Osteoblast (primary cell): ENCODE data around the gene GSAP. TPM values are rescaled to one million over a fixed set of nuclear protein-coding genes. Genes with fewer than 3 reads are reported as not detected.

Experiments
- DNase-seq: peaks from one replicate; pipeline ENCODE4 v3.0.0; 2011; ENCODE audit warnings: low spot score, mixed read lengths; ENCODE audit not compliant: insufficient read length; ENCODE audit errors: missing footprints
- H2AFZ ChIP-seq: 2 replicates; pipeline ENCODE4 v1.6.0; 2011; ENCODE audit warnings: mild to moderate bottlenecking, low read length
- H3K27ac ChIP-seq: 2 replicates; pipeline ENCODE4 v1.5.1; 2011; ENCODE audit warnings: mild to moderate bottlenecking, low read depth, low read length, moderate library complexity
- H3K27me3 ChIP-seq: 2 replicates; pipeline ENCODE4 v1.6.0; 2012; ENCODE audit warnings: mild to moderate bottlenecking, control low read depth, inconsistent platforms, low read length, moderate library complexity; ENCODE audit not compliant: insufficient read depth
- H3K36me3 ChIP-seq: 2 replicates; pipeline ENCODE4 v1.5.1; 2011; ENCODE audit warnings: mild to moderate bottlenecking, low read length, control low read depth, moderate library complexity; ENCODE audit not compliant: insufficient read depth
- H3K4me1 ChIP-seq: 2 replicates; pipeline ENCODE4 v1.5.1; 2011; ENCODE audit warnings: mild to moderate bottlenecking, low read length, control low read depth, moderate library complexity; ENCODE audit not compliant: insufficient read depth
- H3K4me2 ChIP-seq: 2 replicates; pipeline ENCODE4 v1.6.0; 2011; ENCODE audit warnings: mild to moderate bottlenecking, low read length; ENCODE audit not compliant: insufficient read depth
- H3K4me3 ChIP-seq: fragments of 200-600 bp; sonication (generic); 3 replicates; pipeline ENCODE4 v1.5.1; 2012; ENCODE audit warnings: mild to moderate bottlenecking, low read length, inconsistent platforms; ENCODE audit not compliant: insufficient read depth
- H3K79me2 ChIP-seq: 2 replicates; pipeline ENCODE4 v1.6.0; 2012; ENCODE audit warnings: mild to moderate bottlenecking, low read length, control low read depth, inconsistent platforms; ENCODE audit not compliant: insufficient read depth
- H3K9me3 ChIP-seq: 2 replicates; pipeline ENCODE4 v1.5.1; 2011; ENCODE audit warnings: low read depth, low read length, control low read depth
- H4K20me1 ChIP-seq: 2 replicates; pipeline ENCODE4 v1.6.0; 2012; ENCODE audit warnings: mild to moderate bottlenecking, low read length, control low read depth; ENCODE audit not compliant: insufficient read depth
- CTCF ChIP-seq: IDR thresholded peaks from 2 replicates; pipeline ENCODE4 v1.5.1; 2011; ENCODE audit warnings: mild to moderate bottlenecking, low read depth, low read length, moderate library complexity; ENCODE audit errors: extremely low read depth
- total RNA-seq: library from RNA; depleted of rRNA; stranded (reverse); fragments of >200 nt; gene quantifications from 2 replicates; pipeline ENCODE4 v1.2.3, GENCODE V29; 2012

GSAP gene
- total RNA-seq, 1 donor, result 13.0 TPM

DNA sequence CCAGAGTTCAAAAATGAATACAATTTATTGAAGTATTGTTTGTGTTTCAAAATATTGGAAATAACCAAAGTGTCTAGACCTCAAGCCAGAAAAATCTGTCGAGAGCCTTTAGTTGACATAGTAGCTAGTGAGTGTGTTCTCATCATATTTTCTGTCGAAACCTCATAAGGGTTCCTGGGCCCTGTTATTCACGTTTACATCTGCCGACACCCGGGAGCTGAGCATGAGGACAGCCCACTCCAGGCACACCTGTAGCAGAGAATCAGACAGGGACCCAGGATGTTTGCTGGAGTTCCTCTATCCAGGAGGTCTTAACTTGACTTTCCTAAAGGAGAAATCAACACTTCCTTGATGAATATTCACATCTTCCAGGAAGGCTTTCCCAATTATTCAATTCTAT is 144.4 kb downstream of the GSAP start:
- H3K4me1 ChIP-seq, result no peaks in the 10 kb centered on the region
- H3K79me2 ChIP-seq, result no peaks in the 10 kb centered on the region
- no peak overlapping the region for H2AFZ ChIP-seq
- no peaks in the 10 kb centered on the region for H3K27me3 ChIP-seq
- no peaks in the 10 kb centered on the region for H3K9me3 ChIP-seq
- no peak overlapping the region for H3K4me2 ChIP-seq
- no peaks in the 10 kb centered on the region for H4K20me1 ChIP-seq
- TF ChIP-seq CTCF, result no peak
- DNase-seq, result no peak
- H3K36me3 ChIP-seq, result no peaks in the 10 kb centered on the region
- no peak overlapping the region for H3K4me3 ChIP-seq
- no peak overlapping the region for H3K27ac ChIP-seq

GRCh38 chr7:77270094-77270480 is 146.1 kb downstream of the GSAP start:
- Histone ChIP-seq H3K4me2 (no peak overlapping the region), H3K27ac (no peak overlapping the region)

GRCh38 chr7:77269360-77270093 is 146.6 kb downstream of the GSAP start:
- H3K9me3 ChIP-seq, result no peaks in the 10 kb centered on the region
- no peak overlapping the region for H2AFZ ChIP-seq
- H3K79me2 ChIP-seq, result no peaks in the 10 kb centered on the region
- no peak overlapping the region for H3K4me3 ChIP-seq
- peak; percentile 34 for DNase-seq
- H3K36me3 ChIP-seq, result no peaks in the 10 kb centered on the region
- H3K27me3 ChIP-seq, result no peaks in the 10 kb centered on the region
- TF ChIP-seq CTCF, result no peak
- H3K4me2 ChIP-seq, result no peak overlapping the region
- H3K27ac ChIP-seq, result no peak overlapping the region
- no peaks in the 10 kb centered on the region for H4K20me1 ChIP-seq
- no peaks in the 10 kb centered on the region for H3K4me1 ChIP-seq

More at GRCh38 chr7:77270094-77270480, 146.1 kb downstream of the GSAP start:
- Histone ChIP-seq H3K79me2 (no peaks in the 10 kb centered on the region), H3K9me3 (no peaks in the 10 kb centered on the region), H3K4me3 (no peak overlapping the region), H3K27me3 (no peaks in the 10 kb centered on the region), H2AFZ (no peak overlapping the region), H3K36me3 (no peaks in the 10 kb centered on the region), H4K20me1 (no peaks in the 10 kb centered on the region), H3K4me1 (no peaks in the 10 kb centered on the region)
- no peak for DNase-seq
- TF ChIP-seq CTCF, result no peak

- H3K79me2 ChIP-seq, result no peaks in the 10 kb centered on the region
- no peaks in the 10 kb centered on the region for H3K36me3 ChIP-seq
- DNase-seq, result no peak
- TF ChIP-seq CTCF, result no peak
- H3K4me3 ChIP-seq, result no peak overlapping the region
- no peak overlapping the region for H3K4me2 ChIP-seq
- no peak overlapping the region for H3K27ac ChIP-seq
- no peaks in the 10 kb centered on the region for H3K9me3 ChIP-seq
- no peaks in the 10 kb centered on the region for H3K4me1 ChIP-seq
- H2AFZ ChIP-seq, result no peak overlapping the region
- H3K27me3 ChIP-seq, result no peaks in the 10 kb centered on the region
- no peaks in the 10 kb centered on the region for H4K20me1 ChIP-seq
Observed at GRCh38 chr7:77266291-77266794, 149.8 kb downstream of the GSAP start.
